ENCODE measurements around the gene LGALS9C. TPM values are rescaled to one million over a fixed set of nuclear protein-coding genes. Genes with fewer than 3 reads are reported as not detected.
A peak's percentile ranks its signal among the peaks of the same experiment; 100 is the strongest.
"Not testable (repeated sequence)": the region's sequence is repeated elsewhere in the genome, so short reads cannot be mapped to it uniquely, and the experiment has no call there.

The LGALS9C gene
- total and polyA plus RNA-seq, 2 of the 4 experiments (the other 2 are of a cell fraction) = not detected

- H3K27ac ChIP-seq (ENCODE audit: insufficient read depth, low read length); H3K56ac ChIP-seq (ENCODE audit: extremely low read depth, insufficient read depth, low read length); intact Hi-C loops (cut with micrococcal nuclease); H2BK15ac ChIP-seq (ENCODE audit: low read depth, low read length); H2BK5ac ChIP-seq (ENCODE audit: low read depth, low read length, poor library complexity, severe bottlenecking); H3K9me3 ChIP-seq (ENCODE audit: control insufficient read depth, insufficient read depth, low read length); H3K23ac ChIP-seq (ENCODE audit: low read depth, low read length); H4K5ac ChIP-seq (ENCODE audit: low read depth, low read length); CTCF ChIA-PET; H3K14ac ChIP-seq (replicated peaks; ENCODE audit: low read depth, low read length); dilution Hi-C loops (cut with HindIII; ENCODE audit: low sequenced_read_pairs, unreplicated experiment); H2AK5ac ChIP-seq (ENCODE audit: low read depth, low read length); H3K9ac ChIP-seq (ENCODE audit: low read depth, low read length); POLR2A ChIA-PET (ENCODE audit: unreplicated experiment); H3K4me1 ChIP-seq (ENCODE audit: control insufficient read depth, insufficient read depth, low read length); H3K9me1 ChIP-seq (ENCODE audit: insufficient read depth, low read length); H4K91ac ChIP-seq (ENCODE audit: insufficient read depth, low read depth, low read length); H3K4me2 ChIP-seq (ENCODE audit: low read depth, low read length); H3K4me3 ChIP-seq (ENCODE audit: insufficient read depth, low read depth, low read length); H2BK120ac ChIP-seq (ENCODE audit: low read depth, low read length); H4K8ac ChIP-seq (ENCODE audit: low read depth in 2 of 2, low read length in 2 of 2); DNase-seq; H3K4ac ChIP-seq (ENCODE audit: low read depth, low read length); H3K27me3 ChIP-seq (ENCODE audit: control insufficient read depth, insufficient read depth, low read length); in situ Hi-C loops (cut with MboI; ENCODE audit: low sequenced_read_pairs); H3K79me1 ChIP-seq (ENCODE audit: low read depth in 1 of 2, low read length in 2 of 2); H4K20me1 ChIP-seq (ENCODE audit: insufficient read depth, low read length); H2AFZ ChIP-seq (replicated peaks; ENCODE audit: low read length, poor library complexity); H3K36me3 ChIP-seq (ENCODE audit: control insufficient read depth, insufficient read depth, low read length); BruUV-seq (replicated peaks); H2AK9ac ChIP-seq (replicated peaks; ENCODE audit: low read depth, low read length, poor library complexity); H2BK20ac ChIP-seq (ENCODE audit: low read depth, low read length); H3K18ac ChIP-seq (ENCODE audit: low read depth, low read length): not testable (repeated sequence)
- WGBS, 2 experiments (ENCODE audit: extremely low coverage in 2 of 2, insufficient read length in 1 of 2) = no CpG with 5 or more reads among the region's 9 CpGs
- ATAC-seq (ENCODE audit: low read depth) = peak; percentile 67
These were observed 37.1 kb upstream of the LGALS9C start for GRCh38 chr17:18439465-18439870.

Data from IMR-90 (cell line).